Mucosa of gallbladder (tissue), 1 donor: ENCODE results near the gene NENF. TPM values are rescaled to one million over a fixed set of nuclear protein-coding genes. Genes with fewer than 3 reads are reported as not detected.
"Not testable (repeated sequence)": the region's sequence is repeated elsewhere in the genome, so short reads cannot be mapped to it uniquely, and the experiment has no call there.

ENCODE experiments used
- DNase-seq: peaks from one replicate; pipeline ENCODE4 v3.0.0-alpha.2; 2020; ENCODE audit warnings: low spot score
- total RNA-seq: library from RNA; stranded (reverse); gene quantifications from one replicate; pipeline ENCODE4 v1.2.1, GENCODE V29; 2021
- donor health status: DM: no; HTN: no; CAD: no.

NENF gene
- 64.3 TPM for total RNA-seq

GRCh38 chr1:212432661-212433576 is at the start of gene NENF:
Gene NENF, plus strand, starts transcription at chr1:212432920. Its CDS starts 24 bp downstream, at chr1:212432944.
- DNase-seq, result peak; percentile 76

GRCh38 chr1:212386029-212386428 is 46.7 kb upstream of the NENF start:
- no peak for DNase-seq

DNA sequence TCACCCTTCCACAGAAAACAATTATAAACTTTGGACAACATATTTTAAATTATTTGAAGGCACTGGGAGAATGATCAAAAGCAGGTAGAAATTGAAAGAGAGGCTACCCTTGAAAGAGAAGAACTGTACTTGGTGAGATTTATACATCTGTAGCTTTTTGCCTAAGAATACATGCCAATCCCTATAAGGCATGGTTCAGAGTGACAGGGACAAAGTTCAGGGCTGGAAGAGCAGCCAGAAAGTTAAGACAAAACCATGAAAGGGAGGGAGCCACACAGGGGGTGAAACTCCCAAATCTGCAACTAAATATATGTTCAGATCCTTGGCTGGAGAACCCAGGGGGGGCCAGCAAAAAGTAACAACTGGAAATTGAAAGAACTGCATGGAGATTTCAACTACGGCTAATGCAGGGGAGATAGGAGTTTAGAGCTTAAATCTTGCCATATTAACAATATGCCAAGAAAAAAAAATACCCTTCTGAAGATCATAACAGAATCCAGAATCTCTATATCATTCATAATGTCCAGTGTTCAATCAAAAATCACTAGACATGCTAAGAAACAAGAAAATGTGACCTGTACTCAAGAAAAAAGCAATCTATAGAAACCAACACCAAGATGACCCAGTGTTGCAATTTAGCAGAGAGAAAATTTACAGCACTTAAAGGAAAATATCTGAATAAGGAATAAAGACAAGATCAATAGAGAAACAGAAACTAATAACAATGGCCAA is 43.6 kb upstream of the NENF start:
- no peak for DNase-seq

GRCh38 chr1:212395678-212396437 is 36.9 kb upstream of the NENF start:
- DNase-seq, result not testable (repeated sequence)

DNA sequence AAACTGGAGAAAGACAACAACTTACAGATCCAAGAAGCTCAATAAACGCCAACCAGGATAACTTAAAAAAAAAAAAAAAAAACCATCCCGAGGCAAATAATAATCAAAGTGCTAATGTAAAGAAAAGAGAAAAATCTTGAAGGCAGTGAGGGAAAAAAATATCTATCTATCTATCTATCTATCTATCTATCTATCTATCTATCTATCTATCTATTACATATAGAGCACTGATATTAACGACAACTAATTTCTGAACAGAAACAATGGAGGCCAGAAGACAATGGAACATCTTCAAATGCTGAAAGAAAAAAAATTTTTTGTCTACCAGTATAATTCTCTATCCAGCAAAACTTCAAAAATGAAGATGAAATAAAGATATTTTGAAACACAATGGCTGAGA is 36.1 kb upstream of the NENF start:
- no peak for DNase-seq

DNA sequence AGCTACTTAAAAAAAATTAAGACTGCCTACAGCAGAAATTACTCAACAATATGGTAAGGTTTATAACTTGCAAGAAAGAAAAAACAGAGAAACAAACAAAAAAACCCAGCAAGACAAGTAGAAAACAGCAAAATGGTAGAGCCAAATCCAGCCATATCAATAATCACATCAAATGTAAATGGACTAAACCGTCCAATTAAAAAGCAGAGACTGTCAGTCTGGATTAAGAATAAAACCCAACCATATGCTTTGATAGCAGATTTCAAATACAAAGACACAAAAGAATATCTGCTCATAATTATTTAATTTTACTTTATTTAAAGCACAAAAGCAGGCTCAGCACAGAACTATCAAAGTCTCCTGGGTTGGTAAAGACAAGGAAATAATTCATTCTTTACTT is 35.5 kb upstream of the NENF start:
- no peak for DNase-seq

GRCh38 chr1:212401042-212401441 is 31.7 kb upstream of the NENF start:
- DNase-seq, result no peak

DNA sequence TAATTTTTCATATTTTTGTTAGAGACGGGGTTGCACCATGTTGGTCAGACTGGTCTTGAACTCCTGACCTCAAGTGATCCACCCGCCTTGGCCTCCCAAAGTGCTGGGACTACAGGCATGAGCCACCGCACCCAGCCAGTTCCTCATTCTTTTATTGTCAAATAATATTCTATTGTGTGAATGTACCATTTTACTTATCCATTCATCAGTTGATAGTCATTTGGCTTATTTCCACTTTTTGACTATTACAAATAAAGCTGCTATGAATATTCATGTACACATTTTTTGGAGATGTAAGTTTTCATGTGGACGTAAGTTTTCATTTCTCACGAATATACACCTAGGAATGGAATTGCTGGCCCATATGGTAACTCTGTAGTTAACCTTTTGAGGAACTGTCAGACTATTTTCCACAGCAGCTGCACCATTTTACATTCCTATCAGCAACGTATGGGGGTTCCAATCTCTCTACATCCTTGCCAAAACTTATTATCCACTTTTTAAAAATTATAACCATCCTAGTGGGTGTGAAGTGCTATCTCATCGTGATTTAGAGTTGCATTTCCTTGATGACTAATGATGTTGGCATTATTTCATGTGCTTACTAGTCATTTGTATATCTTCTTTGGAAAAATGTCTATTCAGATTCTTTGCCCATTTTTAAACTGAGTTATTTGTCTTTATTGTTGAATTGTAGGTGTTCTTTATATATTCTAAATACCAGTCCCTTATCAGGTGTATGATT is 30.7 kb upstream of the NENF start:
- no peak for DNase-seq

DNA sequence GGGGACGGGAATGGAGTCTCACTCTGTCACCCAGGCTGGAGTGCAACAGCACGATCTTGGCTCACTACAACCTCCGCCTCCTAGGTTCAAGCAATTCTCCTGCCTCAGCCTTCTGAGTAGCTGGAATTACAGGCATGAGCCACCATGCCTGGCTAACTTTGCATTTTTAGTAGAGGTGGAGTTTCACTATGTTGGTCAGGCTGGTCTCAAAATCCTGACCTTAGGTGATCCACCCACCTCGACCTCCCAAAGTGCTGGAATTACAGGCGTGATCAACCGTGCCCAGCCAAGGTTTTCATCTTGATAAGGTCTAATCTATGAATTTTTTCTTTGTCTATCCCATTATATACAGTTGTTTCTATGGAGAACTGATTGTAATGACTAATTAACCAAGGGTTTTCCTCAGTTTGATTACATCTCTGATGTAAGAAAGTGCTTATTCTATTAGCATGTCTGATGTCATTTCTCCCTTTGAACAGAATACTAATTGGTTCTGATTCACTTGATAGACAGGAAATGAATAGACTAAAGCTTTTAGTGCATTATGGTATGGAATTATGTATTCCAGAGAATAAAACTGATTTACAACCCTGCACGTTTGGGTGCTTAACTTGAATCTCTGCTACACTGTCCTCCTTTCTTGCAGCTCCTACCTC is 29.9 kb upstream of the NENF start:
- DNase-seq, result no peak

DNA sequence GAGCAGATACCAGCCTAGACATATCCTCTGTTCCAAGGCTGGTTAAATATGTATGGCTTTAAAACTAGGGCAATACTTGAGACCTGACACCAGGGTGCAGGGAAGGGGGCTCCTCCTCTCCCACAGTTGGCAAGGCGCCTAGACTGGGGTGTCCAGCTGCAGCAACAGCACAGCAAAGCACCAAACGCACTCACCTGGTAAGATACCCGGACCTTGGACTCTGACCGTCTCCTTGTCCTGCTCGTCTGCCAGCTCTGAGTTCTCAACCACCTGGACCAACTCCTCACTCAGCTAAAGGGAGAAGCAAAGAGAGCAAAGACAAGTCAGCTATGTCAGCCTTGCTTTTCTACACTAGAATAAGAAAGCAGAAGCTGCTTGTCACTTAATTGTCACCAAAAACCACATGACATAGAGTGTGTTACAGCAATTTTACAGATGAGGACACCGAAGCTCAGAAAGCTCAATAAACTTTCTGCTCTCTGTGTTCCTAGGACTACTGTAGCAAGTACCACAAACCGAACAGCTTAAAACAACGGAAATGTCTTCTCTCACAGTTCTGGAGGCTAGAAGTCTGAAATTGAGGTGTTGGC is 22.4 kb upstream of the NENF start:
- no peak for DNase-seq

GRCh38 chr1:212412374-212412773 is 20.3 kb upstream of the NENF start:
- no peak for DNase-seq

DNA sequence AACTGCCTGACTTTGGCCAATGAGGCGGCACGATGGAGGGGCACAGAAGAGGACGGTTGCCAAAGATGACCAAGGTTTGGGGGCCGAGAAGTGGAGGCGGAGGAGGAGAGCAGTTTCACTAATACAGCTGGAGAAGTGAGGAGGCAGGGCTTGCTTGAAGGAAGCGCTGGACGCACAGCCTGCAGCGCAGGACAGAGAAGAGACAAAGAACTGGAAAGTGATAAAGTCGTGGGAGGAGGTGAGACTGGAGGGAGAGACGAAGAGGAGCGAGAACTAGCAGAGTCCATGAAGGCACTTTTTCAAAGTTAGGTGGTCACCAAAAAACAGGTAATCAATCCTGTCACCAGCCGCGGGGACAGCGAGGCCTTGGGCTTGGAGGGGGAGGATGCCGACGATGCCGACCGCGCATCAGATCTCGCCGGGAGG is 18.8 kb upstream of the NENF start:
- no peak for DNase-seq

DNA sequence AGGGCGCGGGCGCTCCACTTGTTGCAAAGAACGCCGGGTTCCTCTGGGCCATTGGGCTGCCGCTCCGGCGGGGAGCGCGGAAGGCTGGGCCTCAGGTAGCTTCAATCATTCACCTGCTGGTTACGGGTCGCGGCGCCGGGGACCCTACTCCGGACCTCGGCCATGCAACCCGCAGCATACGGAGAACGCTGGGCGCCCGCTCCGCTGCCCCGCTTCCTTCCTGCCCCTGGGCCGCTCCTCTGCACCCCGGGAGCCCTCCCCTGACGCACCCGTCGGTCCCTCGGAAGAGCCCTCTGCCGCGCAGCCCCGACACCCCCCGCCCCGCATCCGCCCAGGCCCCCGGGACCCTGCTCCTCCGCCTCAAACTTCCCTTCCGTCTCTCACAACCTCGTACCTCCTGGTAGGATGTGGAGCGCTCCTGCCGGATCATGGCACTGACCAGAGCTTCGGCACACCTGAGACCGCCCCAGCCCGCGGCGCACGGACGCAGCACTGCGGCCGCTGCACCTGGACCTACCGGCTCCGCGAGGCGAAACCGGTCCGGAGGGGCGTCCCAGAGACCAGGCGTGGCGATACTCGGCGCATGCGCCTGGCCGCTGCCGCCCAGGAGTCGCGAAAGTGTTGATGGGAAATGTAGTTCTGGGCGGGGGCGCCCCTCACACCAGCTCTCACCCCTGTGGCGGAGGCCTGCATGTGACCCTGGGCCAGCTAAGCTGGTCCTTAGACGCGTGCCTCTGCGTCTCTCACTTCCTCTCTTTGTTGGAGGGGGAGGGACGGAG is 18.2 kb upstream of the NENF start, which contains the start of gene PACC1:
TSS of gene PACC1 (minus strand) at position 559 of the 779 bp plus-strand sequence. CDS start at position 430, 129 bp downstream.
- peak; percentile 90 for DNase-seq

GRCh38 chr1:212415107-212415841 is 17.4 kb upstream of the NENF start:
- no peak for DNase-seq

DNA sequence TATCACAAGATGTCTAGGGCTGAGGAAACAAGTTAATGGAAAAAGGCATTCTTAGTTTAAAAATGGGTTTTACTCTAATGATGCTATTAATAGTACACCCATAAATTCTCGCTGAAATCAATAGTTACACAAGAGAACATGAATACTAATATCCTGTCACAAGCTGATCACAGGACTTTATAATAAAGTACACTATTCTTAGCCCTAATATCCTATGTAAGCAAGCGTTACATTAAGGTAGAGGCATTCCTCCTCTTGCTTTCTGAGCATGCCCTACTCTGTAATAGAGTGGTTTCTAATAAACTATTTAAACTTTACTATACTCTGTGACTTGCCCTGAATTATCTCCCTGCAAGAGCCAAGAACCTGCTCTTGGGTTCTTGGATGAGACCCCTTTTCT is 11.6 kb upstream of the NENF start:
- DNase-seq, result no peak

DNA sequence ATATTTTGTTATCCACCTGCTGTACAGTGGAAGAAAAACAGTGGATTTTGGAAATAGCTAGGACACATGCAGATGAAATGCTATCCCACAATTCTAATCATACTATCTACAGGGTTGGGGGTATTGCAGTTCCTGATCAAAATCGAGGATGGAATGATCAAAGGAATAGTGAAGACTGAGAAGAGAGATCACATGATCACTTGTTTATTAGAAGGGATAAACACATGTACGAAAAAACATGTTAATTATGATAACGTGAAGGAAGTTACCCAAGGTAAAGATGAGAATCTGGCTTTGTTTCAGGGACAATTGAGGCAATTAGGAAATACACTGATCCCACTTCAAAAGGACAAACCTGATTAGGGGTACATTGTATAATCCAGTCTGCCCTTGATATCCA is 8.8 kb upstream of the NENF start:
- no peak for DNase-seq

GRCh38 chr1:212428496-212428895 is 4.2 kb upstream of the NENF start:
- no peak for DNase-seq

- no peak for DNase-seq
Observed at GRCh38 chr1:212430416-212430815, 2.3 kb upstream of the NENF start.

- no peak for DNase-seq
Observed at GRCh38 chr1:212430955-212431394, 1.7 kb upstream of the NENF start.
